ENCODE results near the gene PGM2L1. TPM values are rescaled to one million over a fixed set of nuclear protein-coding genes. Genes with fewer than 3 reads are reported as not detected.
A peak's percentile ranks its signal among the peaks of the same experiment; 100 is the strongest.
"Not testable (repeated sequence)": the region's sequence is repeated elsewhere in the genome, so short reads cannot be mapped to it uniquely, and the experiment has no call there.

PGM2L1 gene
- total RNA-seq (2014; rRNA removed; shearing (Covaris generic)): 2.2 and 3.7 TPM in 2 replicates

DNA sequence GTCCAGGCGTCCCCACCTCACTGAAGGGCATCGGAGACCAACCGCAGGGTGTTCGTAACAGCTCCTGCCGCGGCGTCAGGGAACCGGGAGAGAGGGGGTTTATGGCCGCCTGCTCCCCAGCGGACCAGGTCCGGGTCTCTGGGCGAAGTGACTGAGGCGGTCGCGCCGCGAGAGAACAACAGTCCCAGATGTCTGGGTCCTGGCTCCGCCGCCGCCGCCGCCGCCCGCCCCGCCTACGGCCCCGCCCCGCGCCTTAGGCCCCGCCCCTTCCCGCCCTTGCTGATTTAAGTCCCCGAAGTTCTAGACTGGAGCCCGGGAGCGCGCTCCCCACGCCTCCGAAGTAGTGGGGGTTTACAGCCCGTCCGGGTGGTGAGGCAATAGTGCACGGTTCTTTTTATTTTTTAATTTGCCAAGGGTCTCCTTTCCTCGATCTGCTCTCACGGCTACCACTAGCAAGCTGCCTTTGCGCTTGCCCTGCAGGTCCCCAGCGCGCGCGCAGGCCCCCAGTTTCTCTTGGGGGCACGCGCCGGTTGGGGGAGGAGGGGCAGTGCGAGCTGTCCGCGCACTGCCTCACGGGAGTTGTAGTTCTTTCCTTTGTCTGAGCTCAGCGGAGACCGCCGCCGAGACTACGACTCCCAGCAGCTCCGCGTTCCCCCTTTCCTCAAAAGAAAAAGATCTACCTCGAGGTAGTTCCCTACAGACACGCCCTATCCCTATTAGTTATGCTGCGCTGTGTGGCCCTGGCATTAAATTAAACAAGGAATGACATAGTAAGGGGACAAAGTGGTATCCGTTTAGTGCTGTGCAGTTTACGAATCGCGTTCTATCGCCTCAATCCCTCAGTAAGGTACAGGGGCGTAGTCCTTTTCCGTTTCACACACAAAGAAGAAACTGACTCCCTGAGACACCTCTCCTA lies at the start of gene PGM2L1:
PGM2L1 (minus strand) TSS at position 190 of the 916 bp plus-strand sequence. CDS start 272 bp downstream, outside the sequence.
- peak; percentile 92 for DNase-seq (ENCODE audit: low spot score)

- no peak for DNase-seq (ENCODE audit: low spot score)
Measured at GRCh38 chr11:74447720-74448119, 49.5 kb upstream of the PGM2L1 start.

GRCh38 chr11:74446532-74446938 lies 48.3 kb upstream of the PGM2L1 start:
- no peak for DNase-seq (ENCODE audit: low spot score)

GRCh38 chr11:74444173-74444826 lies 46.1 kb upstream of the PGM2L1 start:
- no peak for DNase-seq (ENCODE audit: low spot score)

DNA sequence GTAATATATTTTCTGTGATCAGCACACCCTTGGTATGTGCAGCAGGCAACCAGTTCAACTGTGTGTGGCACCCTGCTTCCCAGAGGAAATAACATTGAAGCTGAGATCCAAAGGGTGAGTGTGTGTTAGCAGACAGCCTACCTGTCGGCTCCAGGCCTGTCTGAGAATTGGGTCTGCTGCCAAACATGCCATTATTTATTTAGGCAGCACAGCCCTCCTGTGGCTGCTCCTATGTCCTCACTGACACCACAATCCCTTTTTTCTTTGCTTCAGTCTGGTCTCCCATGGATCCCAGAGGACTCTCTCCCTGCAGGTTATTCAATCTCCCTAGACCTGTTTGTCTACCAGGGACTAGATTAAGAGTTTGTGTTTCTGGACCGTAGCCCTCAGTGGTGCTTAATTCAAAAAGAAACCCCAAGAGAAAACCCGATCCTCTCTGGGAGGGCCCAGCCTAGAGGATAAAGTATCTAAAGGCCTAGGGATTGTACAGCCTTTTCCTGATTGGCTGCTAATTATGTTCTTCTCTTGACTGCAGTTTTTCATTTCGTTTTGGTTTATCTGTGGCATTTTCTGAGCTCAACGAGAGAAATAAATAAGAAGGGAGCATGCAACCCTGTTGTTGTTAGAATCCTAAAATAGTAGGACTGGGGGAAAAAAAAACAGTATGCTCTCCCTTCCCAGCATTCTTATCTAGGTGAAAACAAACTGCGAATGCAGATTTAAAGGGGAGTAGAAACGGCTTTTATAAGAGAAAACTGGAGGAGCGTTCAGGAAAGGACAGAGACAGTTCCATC lies 45.0 kb upstream of the PGM2L1 start:
- peak; percentile 33 for DNase-seq (ENCODE audit: low spot score)

- DNase-seq (ENCODE audit: low spot score): no peak
Measured at GRCh38 chr11:74442636-74443035, 44.4 kb upstream of the PGM2L1 start.

GRCh38 chr11:74438681-74439080 lies 40.4 kb upstream of the PGM2L1 start:
- no peak for DNase-seq (ENCODE audit: low spot score)

DNA sequence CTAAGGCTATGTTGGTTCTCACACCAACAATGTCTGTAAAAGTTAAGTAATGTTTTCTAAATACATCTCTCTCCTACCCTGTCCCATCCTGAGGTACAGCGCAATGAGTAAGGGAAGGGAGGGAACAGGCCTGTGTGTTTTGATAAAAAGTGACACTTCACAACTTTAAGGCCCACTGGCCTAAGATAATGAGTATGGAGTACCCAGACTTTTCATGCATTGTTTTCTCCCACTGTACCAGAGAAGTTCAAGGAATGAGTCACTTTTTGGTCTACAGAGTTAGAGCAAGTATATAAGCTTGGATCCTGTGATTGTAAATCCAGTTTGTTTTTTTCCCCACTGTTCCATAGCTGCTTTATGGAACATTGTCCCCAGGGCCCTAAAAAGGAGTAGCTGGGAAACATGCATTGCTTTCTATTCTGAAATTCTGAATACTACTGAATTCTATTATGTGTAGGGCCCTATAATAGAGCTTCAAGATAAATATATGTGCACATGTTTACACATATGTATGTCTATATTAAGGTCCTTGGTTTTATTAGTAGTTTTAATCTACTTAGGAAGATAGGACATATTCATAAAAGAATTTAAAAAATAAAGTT lies 39.3 kb upstream of the PGM2L1 start:
- DNase-seq (ENCODE audit: low spot score): no peak

DNA sequence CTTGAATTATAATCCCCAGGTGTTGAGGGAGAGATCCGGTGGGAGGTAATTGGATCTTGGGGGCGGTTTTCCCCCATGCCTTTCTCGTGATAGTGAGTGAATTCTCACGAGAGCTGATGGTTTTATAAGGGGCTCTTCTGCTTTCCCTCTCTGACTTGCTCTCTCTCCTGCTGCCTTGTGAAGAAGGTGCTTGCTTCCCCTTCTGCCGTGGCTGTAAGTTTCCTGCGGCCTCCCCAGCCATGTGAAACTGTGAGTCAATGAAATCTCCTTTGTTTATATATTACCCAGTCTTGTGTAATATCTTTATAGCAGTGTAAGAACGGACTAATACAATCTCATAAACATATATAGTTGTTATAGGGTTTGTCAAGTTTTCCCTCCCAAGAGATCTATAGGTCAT lies 36.3 kb upstream of the PGM2L1 start:
- peak; percentile 18 for DNase-seq (ENCODE audit: low spot score)

DNA sequence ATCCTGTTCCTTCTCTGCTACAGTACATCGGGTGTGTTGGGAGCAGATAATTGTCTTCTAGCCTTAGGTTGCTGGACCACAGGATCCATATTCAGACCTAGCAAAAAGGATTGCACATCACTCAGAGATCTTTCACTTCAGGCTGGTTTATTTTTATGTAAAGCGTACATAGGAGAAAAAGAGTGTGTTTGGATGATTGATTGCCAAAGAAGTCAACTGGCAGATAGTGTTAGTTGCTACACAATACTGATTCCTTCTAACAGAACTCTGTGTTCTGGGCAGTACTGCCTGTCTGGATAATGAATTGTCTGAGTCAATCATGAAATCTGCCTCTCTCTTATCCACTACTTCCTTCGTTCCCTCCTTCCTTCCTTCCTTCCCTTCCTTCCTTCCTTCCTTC lies 31.0 kb upstream of the PGM2L1 start:
- no peak for DNase-seq (ENCODE audit: low spot score)

DNA sequence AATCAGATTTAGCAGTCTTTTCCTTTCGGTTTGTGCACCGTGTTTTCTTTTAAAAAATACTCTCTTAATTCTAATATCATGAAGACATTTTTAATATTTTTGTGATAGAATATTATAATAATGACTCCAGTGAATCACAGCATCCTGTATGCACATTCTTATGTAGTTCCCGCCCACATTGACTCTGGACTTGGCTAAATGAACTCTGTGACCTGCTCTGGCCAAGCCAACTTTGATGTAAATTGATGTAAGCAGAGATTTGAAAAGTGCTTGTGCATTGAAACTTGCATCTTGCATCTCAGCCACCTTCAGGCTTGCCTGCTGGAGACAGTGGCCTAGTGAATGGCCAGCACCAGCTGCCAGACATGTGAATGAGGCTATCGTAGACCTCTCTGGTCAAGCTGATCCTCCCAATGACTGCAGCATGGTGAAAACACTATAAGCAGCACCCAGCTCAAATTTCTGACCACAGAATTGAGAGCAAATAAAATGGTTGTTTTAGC lies 29.2 kb upstream of the PGM2L1 start:
- no peak for DNase-seq (ENCODE audit: low spot score)

DNA sequence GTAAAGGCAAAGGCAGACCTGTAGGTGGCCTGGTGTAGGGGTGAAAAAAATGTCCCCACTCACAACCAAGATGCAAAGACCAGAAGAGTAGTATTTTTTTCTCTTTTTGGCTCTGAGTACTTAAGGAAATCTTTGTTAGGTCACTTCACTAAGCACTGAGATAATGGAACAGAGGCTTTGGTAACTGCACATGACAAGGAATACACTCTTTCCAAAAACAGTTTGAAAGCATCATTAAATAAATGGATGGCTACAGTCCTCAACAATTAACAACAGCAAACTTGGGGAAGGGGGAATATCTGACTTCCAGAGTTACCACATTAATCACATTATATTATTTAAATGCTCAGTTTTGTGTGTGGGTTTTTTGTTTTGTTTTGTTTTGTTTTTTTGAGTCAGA lies 26.9 kb upstream of the PGM2L1 start:
- no peak for DNase-seq (ENCODE audit: low spot score)

DNA sequence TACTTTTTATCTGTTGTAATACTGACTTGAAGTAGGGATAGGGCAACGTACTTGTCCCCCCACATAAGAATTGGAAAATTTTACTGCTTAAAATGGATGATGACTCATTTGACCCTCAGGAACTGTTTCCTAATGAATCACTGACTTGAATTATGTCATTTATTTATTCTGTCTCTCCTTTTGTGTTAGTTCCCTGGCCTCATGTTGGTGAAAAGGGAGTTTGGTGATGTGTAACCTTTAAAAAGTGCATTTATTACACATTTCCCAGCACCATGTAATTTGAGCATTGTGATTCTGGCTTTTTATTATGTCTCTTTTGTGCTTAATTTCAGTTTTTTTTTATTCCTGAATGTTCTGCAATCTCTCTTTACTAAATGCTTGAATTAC lies 20.3 kb upstream of the PGM2L1 start:
- DNase-seq (ENCODE audit: low spot score): peak; percentile 75

DNA sequence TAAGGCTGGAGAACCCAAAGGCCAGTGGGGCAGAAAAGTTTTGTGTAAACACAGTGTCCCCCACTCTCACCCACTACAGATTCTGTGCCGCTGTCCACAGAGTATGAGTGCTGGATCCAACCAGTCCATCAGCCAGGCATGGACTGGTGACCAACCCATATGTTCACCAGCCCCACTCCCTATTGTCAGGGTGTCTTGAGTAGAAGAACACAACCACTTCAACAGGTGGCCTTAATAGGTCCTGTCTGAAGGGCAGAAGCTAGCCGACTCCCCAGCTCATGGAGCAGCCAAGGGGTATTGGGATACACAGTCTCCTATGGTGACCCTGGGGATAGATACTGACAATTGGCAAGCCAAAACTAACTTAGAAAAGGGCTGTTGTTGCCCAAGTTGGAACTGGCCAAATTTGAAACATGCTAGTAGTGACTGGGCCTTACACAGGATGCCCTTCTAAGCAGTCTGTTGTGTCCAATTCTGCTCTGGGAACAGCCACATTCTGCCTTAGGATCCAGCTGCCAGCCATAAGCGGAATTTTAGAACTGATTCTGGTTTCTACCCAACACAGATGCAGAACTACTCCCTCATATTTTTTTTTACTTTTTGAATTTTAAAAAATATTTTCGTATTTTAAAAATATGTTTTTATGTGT lies 19.8 kb upstream of the PGM2L1 start:
- DNase-seq (ENCODE audit: low spot score): no peak

- DNase-seq (ENCODE audit: low spot score): peak; percentile 19
Measured at GRCh38 chr11:74417379-74417804, 19.2 kb upstream of the PGM2L1 start.

DNA sequence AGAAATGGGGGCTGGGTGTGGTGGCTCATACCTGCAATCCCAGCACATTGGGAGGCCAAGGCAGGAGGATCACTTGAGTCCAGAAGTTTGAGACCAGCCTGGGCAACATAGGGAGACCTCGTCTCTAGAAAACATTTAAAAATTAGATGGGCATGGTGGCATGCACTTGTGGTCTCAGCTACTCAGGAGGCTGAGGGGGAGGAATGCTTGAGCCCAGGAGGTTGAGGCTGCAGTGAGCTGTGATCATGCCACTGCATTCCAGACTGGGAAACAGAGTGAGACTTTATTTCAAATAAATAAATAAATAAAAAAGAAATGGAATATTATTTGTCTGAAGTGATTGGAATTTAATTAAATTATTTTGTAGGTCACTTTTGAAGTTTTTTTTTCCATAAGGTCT lies 18.7 kb upstream of the PGM2L1 start:
- DNase-seq (ENCODE audit: low spot score): not testable (repeated sequence)

GRCh38 chr11:74412733-74413359 lies 14.6 kb upstream of the PGM2L1 start:
- DNase-seq (ENCODE audit: low spot score): no peak

GRCh38 chr11:74412321-74412720 lies 14.1 kb upstream of the PGM2L1 start:
- DNase-seq (ENCODE audit: low spot score): no peak

DNA sequence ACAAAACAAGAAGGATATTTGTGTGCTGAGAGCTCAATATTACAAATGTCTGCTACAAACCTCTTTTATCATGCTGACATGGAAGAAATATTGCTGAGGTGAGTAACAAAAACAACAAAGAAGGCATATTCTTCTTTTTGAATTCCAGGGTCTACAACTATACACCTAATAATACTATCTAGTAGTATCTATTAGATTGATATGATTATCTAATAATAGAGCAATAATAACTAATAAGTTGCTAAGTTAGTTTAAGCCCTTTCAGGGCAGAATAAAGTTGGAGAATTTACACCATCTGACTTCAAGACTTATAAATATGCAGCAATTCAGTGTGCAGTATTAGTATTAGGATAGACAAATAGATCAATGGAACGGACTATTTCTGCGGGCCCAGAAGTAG lies 11.4 kb upstream of the PGM2L1 start:
- no peak for DNase-seq (ENCODE audit: low spot score)

DNA sequence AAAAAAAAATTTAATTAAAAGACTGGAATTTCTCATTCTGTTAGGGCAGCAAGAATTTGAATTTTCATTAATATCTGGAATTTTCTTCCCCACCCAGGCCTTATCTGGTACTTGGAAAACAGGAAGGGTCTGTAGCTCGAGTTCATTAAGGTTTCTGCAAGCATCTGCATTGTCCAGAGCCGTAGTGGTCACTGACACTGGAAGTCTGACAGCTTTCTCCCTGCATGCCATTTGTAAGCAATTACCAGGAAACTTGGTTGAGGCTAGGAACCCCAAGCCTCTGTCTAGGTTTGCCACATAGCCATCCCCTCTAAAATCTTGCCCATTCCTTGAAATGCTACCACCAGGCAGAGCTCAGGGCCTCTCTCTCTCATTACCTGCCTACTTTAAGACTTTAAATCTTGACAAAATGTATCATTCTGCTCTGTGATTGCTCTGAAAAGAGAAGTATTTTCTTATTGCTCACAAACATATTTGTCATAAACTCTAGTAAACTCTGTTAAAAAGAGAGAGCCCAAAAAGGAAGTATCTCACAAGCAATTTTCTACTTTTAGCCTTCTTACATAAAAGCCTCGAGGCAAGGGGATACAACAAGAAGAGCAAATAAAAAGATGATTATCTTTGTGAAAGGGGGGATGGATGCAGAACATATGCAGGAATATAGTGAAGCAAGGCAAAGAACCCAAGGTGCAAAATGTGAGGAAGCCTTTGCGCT lies 5.5 kb upstream of the PGM2L1 start:
- DNase-seq (ENCODE audit: low spot score): no peak
